ENCODE results near the gene FOXN4.

FOXN4 gene

GRCh38 chr12:109308534-109309380, at the start of gene FOXN4:
Gene FOXN4 (minus strand): TSS chr12:109309284. CDS start chr12:109308321, 963 bp downstream.
- Histone ChIP-seq H3K9me3 (ENCODE audit: control insufficient read depth, low read length) (no peaks in the 10 kb centered on the region), H3K27me3 (ENCODE audit: control insufficient read depth, insufficient read depth, low read length) (peaks cover 46% of the 10 kb centered on the region), H3K36me3 (ENCODE audit: control insufficient read depth, insufficient read depth, low read length) (no peaks in the 10 kb centered on the region), H3K4me1 (ENCODE audit: control insufficient read depth, insufficient read depth, low read length) (peaks cover 7% of the 10 kb centered on the region), H3K4me3 (ENCODE audit: low read length) (peak within 1 kb of the TSS; percentile 12), H3K9ac (ENCODE audit: low read length) (no peak within 1 kb of the TSS)

- H3K4me1 ChIP-seq (ENCODE audit: control insufficient read depth, insufficient read depth, low read length): no peaks in the 10 kb centered on the region
- no peak overlapping the region for H3K4me3 ChIP-seq (ENCODE audit: low read length)
- H3K36me3 ChIP-seq (ENCODE audit: control insufficient read depth, insufficient read depth, low read length): no peaks in the 10 kb centered on the region
- H3K9ac ChIP-seq (ENCODE audit: low read length): no peak overlapping the region
- no peaks in the 10 kb centered on the region for H3K27me3 ChIP-seq (ENCODE audit: control insufficient read depth, insufficient read depth, low read length)
- no peaks in the 10 kb centered on the region for H3K9me3 ChIP-seq (ENCODE audit: control insufficient read depth, low read length)
Observed at GRCh38 chr12:109358154-109358869, 49.2 kb upstream of the FOXN4 start.

- no peak overlapping the region for H3K4me3 ChIP-seq (ENCODE audit: low read length)
- H3K4me1 ChIP-seq (ENCODE audit: control insufficient read depth, insufficient read depth, low read length): no peaks in the 10 kb centered on the region
- no peaks in the 10 kb centered on the region for H3K9me3 ChIP-seq (ENCODE audit: control insufficient read depth, low read length)
- H3K27me3 ChIP-seq (ENCODE audit: control insufficient read depth, insufficient read depth, low read length): no peaks in the 10 kb centered on the region
- no peak overlapping the region for H3K9ac ChIP-seq (ENCODE audit: low read length)
- H3K36me3 ChIP-seq (ENCODE audit: control insufficient read depth, insufficient read depth, low read length): no peaks in the 10 kb centered on the region
Observed at GRCh38 chr12:109357032-109357431, 47.9 kb upstream of the FOXN4 start.

- Histone ChIP-seq H3K4me3 (ENCODE audit: low read length) (no peak overlapping the region), H3K9ac (ENCODE audit: low read length) (no peak overlapping the region), H3K9me3 (ENCODE audit: control insufficient read depth, low read length) (no peaks in the 10 kb centered on the region), H3K36me3 (ENCODE audit: control insufficient read depth, insufficient read depth, low read length) (no peaks in the 10 kb centered on the region), H3K27me3 (ENCODE audit: control insufficient read depth, insufficient read depth, low read length) (no peaks in the 10 kb centered on the region), H3K4me1 (ENCODE audit: control insufficient read depth, insufficient read depth, low read length) (no peaks in the 10 kb centered on the region)
Observed at GRCh38 chr12:109356577-109356976, 47.5 kb upstream of the FOXN4 start.

GRCh38 chr12:109352184-109352583, 43.1 kb upstream of the FOXN4 start:
- no peak overlapping the region for H3K4me3 ChIP-seq (ENCODE audit: low read length)
- H3K9me3 ChIP-seq (ENCODE audit: control insufficient read depth, low read length): no peaks in the 10 kb centered on the region

GRCh38 chr12:109347589-109347988, 38.5 kb upstream of the FOXN4 start, which contains the start of gene MYO1H:
Gene MYO1H (plus strand): TSS chr12:109347900. CDS start chr12:109347961, 61 bp downstream.
- Histone ChIP-seq H3K4me1 (ENCODE audit: control insufficient read depth, insufficient read depth, low read length) (no peaks in the 10 kb centered on the region), H3K9ac (ENCODE audit: low read length) (no peak within 1 kb of the TSS), H3K36me3 (ENCODE audit: control insufficient read depth, insufficient read depth, low read length) (no peaks in the 10 kb centered on the region), H3K9me3 (ENCODE audit: control insufficient read depth, low read length) (no peaks in the 10 kb centered on the region), H3K4me3 (ENCODE audit: low read length) (no peak within 1 kb of the TSS), H3K27me3 (ENCODE audit: control insufficient read depth, insufficient read depth, low read length) (no peaks in the 10 kb centered on the region)

More at GRCh38 chr12:109352184-109352583, 43.1 kb upstream of the FOXN4 start:
- Histone ChIP-seq H3K4me1 (ENCODE audit: control insufficient read depth, insufficient read depth, low read length) (no peaks in the 10 kb centered on the region), H3K27me3 (ENCODE audit: control insufficient read depth, insufficient read depth, low read length) (no peaks in the 10 kb centered on the region), H3K9ac (ENCODE audit: low read length) (no peak overlapping the region), H3K36me3 (ENCODE audit: control insufficient read depth, insufficient read depth, low read length) (no peaks in the 10 kb centered on the region)

- Histone ChIP-seq H3K4me1 (ENCODE audit: control insufficient read depth, insufficient read depth, low read length) (no peaks in the 10 kb centered on the region), H3K27me3 (ENCODE audit: control insufficient read depth, insufficient read depth, low read length) (no peaks in the 10 kb centered on the region), H3K9me3 (ENCODE audit: control insufficient read depth, low read length) (no peaks in the 10 kb centered on the region), H3K9ac (ENCODE audit: low read length) (no peak overlapping the region), H3K4me3 (ENCODE audit: low read length) (no peak overlapping the region), H3K36me3 (ENCODE audit: control insufficient read depth, insufficient read depth, low read length) (no peaks in the 10 kb centered on the region)
Observed at GRCh38 chr12:109346920-109347319, 37.8 kb upstream of the FOXN4 start.

GRCh38 chr12:109345428-109345827, 36.3 kb upstream of the FOXN4 start:
- Histone ChIP-seq H3K9ac (ENCODE audit: low read length) (no peak overlapping the region), H3K27me3 (ENCODE audit: control insufficient read depth, insufficient read depth, low read length) (no peaks in the 10 kb centered on the region), H3K9me3 (ENCODE audit: control insufficient read depth, low read length) (no peaks in the 10 kb centered on the region), H3K4me3 (ENCODE audit: low read length) (no peak overlapping the region), H3K4me1 (ENCODE audit: control insufficient read depth, insufficient read depth, low read length) (no peaks in the 10 kb centered on the region), H3K36me3 (ENCODE audit: control insufficient read depth, insufficient read depth, low read length) (no peaks in the 10 kb centered on the region)

GRCh38 chr12:109343677-109344076, 34.6 kb upstream of the FOXN4 start:
- Histone ChIP-seq H3K9ac (ENCODE audit: low read length) (no peak overlapping the region), H3K4me1 (ENCODE audit: control insufficient read depth, insufficient read depth, low read length) (no peaks in the 10 kb centered on the region), H3K9me3 (ENCODE audit: control insufficient read depth, low read length) (no peaks in the 10 kb centered on the region), H3K27me3 (ENCODE audit: control insufficient read depth, insufficient read depth, low read length) (no peaks in the 10 kb centered on the region), H3K36me3 (ENCODE audit: control insufficient read depth, insufficient read depth, low read length) (no peaks in the 10 kb centered on the region), H3K4me3 (ENCODE audit: low read length) (no peak overlapping the region)

- Histone ChIP-seq H3K36me3 (ENCODE audit: control insufficient read depth, insufficient read depth, low read length) (no peaks in the 10 kb centered on the region), H3K4me3 (ENCODE audit: low read length) (no peak overlapping the region), H3K9me3 (ENCODE audit: control insufficient read depth, low read length) (no peaks in the 10 kb centered on the region), H3K4me1 (ENCODE audit: control insufficient read depth, insufficient read depth, low read length) (no peaks in the 10 kb centered on the region), H3K27me3 (ENCODE audit: control insufficient read depth, insufficient read depth, low read length) (no peaks in the 10 kb centered on the region), H3K9ac (ENCODE audit: low read length) (no peak overlapping the region)
Observed at GRCh38 chr12:109336593-109336992, 27.5 kb upstream of the FOXN4 start.

GRCh38 chr12:109334887-109335286, 25.8 kb upstream of the FOXN4 start:
- Histone ChIP-seq H3K9me3 (ENCODE audit: control insufficient read depth, low read length) (no peaks in the 10 kb centered on the region), H3K27me3 (ENCODE audit: control insufficient read depth, insufficient read depth, low read length) (no peaks in the 10 kb centered on the region), H3K36me3 (ENCODE audit: control insufficient read depth, insufficient read depth, low read length) (no peaks in the 10 kb centered on the region), H3K9ac (ENCODE audit: low read length) (no peak overlapping the region), H3K4me3 (ENCODE audit: low read length) (no peak overlapping the region), H3K4me1 (ENCODE audit: control insufficient read depth, insufficient read depth, low read length) (no peaks in the 10 kb centered on the region)

GRCh38 chr12:109331301-109331952, 22.3 kb upstream of the FOXN4 start:
- no peak overlapping the region for H3K4me3 ChIP-seq (ENCODE audit: low read length)
- H3K4me1 ChIP-seq (ENCODE audit: control insufficient read depth, insufficient read depth, low read length): no peaks in the 10 kb centered on the region
- H3K9me3 ChIP-seq (ENCODE audit: control insufficient read depth, low read length): no peaks in the 10 kb centered on the region
- no peak overlapping the region for H3K9ac ChIP-seq (ENCODE audit: low read length)
- no peaks in the 10 kb centered on the region for H3K27me3 ChIP-seq (ENCODE audit: control insufficient read depth, insufficient read depth, low read length)
- H3K36me3 ChIP-seq (ENCODE audit: control insufficient read depth, insufficient read depth, low read length): no peaks in the 10 kb centered on the region

Data from mucosa of stomach (tissue), 1 donor.